Measurements from ENCODE around the gene NDFIP1.
"Not testable (repeated sequence)": the region's sequence is repeated elsewhere in the genome, so short reads cannot be mapped to it uniquely, and the experiment has no call there.

Gene NDFIP1

GRCh38 chr5:142120247-142120935, 11.8 kb downstream of the NDFIP1 start:
- no peak for DNase-seq

GRCh38 chr5:142122121-142122520, 13.5 kb downstream of the NDFIP1 start:
- DNase-seq = no peak

- no peak for DNase-seq
Measured at GRCh38 chr5:142125378-142125777, 16.8 kb downstream of the NDFIP1 start.

- no peak for DNase-seq
Measured at GRCh38 chr5:142125963-142126362, 17.4 kb downstream of the NDFIP1 start.

- DNase-seq = peak; percentile 22
Measured at GRCh38 chr5:142128675-142129208, 20.2 kb downstream of the NDFIP1 start.

- no peak for DNase-seq
Measured at GRCh38 chr5:142129446-142130066, 21.0 kb downstream of the NDFIP1 start.

GRCh38 chr5:142131394-142131793, 22.8 kb downstream of the NDFIP1 start:
- DNase-seq = no peak

- DNase-seq = no peak
Measured at GRCh38 chr5:142132916-142133315, 24.3 kb downstream of the NDFIP1 start.

- DNase-seq = no peak
Measured at GRCh38 chr5:142133330-142134206, 25.0 kb downstream of the NDFIP1 start.

- no peak for DNase-seq
Measured at GRCh38 chr5:142134331-142135010, 25.9 kb downstream of the NDFIP1 start.

- DNase-seq = no peak
Measured at GRCh38 chr5:142141463-142141862, 32.9 kb downstream of the NDFIP1 start.

- peak; percentile 52 for DNase-seq
Measured at GRCh38 chr5:142143878-142144277, 35.3 kb downstream of the NDFIP1 start.

- peak; percentile 72 for DNase-seq
Measured at GRCh38 chr5:142145106-142145900, 36.7 kb downstream of the NDFIP1 start.

- DNase-seq = no peak
Measured at GRCh38 chr5:142149363-142149762, 40.8 kb downstream of the NDFIP1 start.

GRCh38 chr5:142150431-142150830, 41.9 kb downstream of the NDFIP1 start:
- DNase-seq = no peak

GRCh38 chr5:142151436-142152383, 43.1 kb downstream of the NDFIP1 start:
- DNase-seq = peak; percentile 73

GRCh38 chr5:142152384-142152732, 43.8 kb downstream of the NDFIP1 start:
- no peak for DNase-seq

GRCh38 chr5:142153674-142154448, 45.3 kb downstream of the NDFIP1 start:
- DNase-seq = no peak

GRCh38 chr5:142154449-142154841, 45.9 kb downstream of the NDFIP1 start:
- DNase-seq = not testable (repeated sequence)

- no peak for DNase-seq
Measured at GRCh38 chr5:142156839-142157463, 48.4 kb downstream of the NDFIP1 start.

All from CD4-positive, alpha-beta T cell treated with Interleukin-21 for 1 hour (primary cell).